Fibroblast of upper back skin (primary cell): ENCODE results near the gene TTC21A.
A peak's percentile ranks its signal among the peaks of the same experiment; 100 is the strongest.
"Not testable (repeated sequence)": the region's sequence is repeated elsewhere in the genome, so short reads cannot be mapped to it uniquely, and the experiment has no call there.

Experiments
- DNase-seq: peaks from one replicate; pipeline ENCODE4 v3.0.0-alpha.2; 2013

The TTC21A gene

DNA sequence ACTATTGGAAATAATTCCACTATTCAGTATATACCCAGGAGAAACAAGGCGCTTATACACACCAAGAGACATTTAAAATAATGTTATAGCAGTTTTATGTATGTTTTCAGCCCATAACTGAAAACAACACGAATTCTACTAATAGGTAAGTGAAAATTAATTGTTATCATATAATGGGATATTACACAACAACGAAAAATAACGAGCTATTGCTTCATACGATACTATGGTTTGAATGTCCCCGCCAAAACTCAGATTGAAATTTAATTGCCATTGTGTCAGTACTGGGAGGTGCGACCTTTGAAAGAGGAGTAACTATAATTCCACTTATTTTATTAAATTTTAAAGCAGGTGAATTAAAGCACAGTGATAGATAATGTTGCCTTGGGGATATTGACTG, 49.9 kb downstream of the TTC21A start:
- DNase-seq = no peak

DNA sequence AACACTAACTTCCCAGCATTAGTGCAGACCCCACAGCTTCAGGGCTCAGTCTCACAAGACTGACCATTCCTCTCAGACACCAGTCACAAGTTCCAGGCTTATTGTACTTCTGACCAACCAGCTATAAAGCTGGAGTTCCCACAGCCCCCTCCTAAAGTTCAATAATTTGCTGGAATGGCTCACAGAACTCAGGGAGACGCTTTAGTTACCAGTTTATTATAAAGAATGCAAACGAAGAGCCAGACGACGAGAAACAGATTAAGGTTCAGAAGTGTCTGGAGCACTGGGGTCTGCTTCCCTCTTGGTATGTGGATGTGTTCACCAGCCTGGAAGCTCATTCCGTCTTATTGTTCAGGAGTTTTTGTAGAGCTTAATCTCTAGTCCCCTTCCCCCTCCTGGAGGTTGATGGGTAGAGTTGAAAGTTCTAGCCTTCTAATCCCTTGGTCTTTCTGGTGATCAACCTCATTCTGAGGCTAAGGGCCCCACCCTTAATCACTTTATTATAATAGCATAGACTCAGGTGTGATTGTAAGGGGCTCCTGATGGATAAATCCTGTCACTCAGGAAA, 50.8 kb downstream of the TTC21A start:
- DNase-seq = no peak

DNA sequence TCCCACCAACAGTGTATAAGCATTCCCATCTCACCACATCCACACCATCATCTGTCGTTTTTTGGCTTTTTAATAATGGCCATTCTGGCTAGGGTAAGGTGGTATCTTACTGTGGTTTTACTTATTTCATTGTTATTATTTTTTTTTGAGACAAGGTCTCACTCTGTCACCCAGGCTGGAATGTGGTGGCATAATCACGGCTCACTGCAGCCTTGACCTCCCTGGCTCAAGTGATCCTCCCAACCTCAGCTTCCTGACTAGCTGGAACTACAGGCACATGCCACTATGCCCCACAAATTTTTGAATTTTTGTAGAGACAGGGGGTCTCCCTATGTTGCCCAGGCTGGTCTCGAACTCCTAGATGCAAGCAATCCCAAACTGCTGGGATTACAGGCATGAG, 56.9 kb downstream of the TTC21A start:
- no peak for DNase-seq

DNA sequence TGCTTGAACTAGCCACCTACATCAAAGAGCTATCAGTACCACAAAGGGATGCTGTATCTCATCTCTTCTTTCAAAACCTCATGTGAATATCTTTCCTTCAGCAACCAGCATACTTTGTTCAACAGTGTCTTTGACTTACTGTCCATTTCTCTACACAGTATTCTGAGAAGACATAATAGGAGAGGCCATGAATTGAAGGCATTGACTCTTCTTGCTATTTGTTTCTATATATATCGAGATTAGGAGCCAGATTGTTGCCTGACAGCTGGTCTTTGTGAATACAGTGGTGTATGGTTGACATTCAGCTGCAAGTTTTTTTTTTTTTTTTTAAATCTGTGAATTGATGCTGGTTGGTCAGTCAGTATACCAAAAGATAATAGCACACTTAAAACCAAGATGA, 58.0 kb downstream of the TTC21A start:
- DNase-seq = no peak

DNA sequence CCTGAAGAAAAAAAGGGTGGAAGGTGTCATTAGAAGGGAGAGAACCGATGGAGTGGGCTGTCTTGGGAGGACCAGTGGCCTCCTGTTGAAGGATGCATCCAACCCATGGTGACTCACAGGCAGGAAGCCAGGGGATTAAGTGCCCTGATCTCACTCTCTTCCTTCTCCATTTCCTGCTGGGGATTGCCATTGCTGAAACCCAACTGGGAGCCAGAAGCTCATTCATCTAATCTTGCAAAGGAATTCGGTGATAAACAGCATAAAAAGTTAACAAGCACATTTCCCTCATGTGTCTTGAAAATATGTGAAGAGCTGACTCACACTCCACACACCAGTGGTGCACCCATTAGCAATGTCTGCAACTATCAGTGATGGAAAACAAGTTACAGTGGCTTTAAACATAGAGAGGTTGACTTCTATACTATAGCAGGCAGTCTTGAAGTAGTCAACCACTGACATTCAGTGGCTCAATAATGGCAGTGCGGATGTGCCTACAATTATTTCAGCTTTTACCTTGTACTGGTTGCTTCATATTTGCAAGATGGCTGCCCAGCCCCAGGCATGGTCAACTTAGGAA, 58.7 kb downstream of the TTC21A start:
- peak; percentile 98 for DNase-seq

DNA sequence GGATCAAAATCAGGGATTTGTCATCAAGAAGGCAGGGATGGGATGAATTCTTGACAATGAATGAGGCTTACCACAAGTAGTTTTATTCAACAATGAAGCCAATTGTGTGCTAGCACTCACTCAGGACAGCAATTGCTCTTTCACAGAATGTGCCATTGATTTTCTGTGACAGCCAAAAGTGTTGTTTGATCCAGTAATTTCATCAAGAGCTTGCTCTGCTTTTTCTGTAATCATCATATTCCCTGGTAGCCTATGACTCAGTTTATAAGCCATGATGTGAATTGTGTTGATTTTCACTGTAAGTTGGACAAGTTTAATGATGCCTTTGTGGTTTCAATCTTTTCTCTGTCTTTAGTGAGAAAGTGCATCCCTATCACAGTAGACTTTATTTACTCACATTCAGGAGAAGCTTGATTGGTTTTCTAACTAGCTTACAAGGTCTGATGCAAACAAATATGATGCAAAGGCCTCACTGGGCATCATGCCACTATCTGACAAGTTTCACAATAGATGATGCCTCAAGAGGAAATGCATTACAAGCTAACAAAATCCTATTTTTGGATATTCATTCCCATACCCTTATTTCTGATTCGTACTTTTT, 59.6 kb downstream of the TTC21A start:
- DNase-seq = peak; percentile 90

DNA sequence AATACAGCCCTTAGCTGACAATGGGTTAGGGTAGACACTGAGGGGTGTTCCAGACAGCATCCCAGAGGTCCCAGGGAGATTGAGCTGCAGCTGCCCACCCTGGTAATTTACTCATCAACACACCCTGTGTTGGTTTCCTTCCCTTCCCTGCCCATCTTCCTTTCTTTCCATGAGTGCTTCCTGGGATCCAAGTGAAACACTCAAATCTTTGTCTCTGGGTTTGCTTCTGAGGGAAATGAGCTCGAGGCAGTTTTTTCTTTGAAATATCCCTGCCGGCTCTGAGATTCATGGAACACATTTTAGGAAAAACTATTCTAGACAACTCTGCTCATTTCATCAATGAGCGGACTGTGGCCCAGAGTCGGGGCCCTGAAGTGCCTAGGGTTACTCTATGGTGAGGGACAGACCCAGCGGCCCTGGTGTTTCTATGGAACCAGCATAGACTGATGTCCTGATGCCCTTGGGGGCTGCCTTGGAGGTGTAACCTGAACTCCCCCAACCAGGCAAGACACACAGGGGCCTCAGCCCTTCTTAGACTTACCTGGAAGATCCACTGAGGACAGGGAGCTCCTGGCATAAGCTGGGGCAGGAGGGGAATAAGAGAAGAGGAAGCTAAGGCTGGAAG, 60.8 kb downstream of the TTC21A start:
- no peak for DNase-seq

DNA sequence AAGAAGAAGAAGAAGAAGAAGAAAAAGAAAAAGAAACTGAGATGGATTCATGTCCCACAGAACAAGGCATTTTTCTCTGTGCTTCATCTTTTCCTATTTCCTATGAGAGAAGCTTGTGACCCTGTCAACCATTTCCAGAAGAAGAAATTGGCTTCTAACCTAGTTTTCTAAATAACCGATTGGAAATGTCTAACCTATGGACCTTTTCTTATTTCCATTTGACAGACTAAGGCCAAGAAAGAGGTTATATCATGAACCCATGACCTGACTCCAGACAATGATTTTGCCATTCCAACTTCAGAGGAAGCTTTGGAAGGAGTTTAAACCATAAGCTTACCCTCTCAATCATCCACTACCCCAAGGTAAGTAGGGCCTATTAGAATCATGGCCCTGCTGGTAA, 62.2 kb downstream of the TTC21A start:
- no peak for DNase-seq

DNA sequence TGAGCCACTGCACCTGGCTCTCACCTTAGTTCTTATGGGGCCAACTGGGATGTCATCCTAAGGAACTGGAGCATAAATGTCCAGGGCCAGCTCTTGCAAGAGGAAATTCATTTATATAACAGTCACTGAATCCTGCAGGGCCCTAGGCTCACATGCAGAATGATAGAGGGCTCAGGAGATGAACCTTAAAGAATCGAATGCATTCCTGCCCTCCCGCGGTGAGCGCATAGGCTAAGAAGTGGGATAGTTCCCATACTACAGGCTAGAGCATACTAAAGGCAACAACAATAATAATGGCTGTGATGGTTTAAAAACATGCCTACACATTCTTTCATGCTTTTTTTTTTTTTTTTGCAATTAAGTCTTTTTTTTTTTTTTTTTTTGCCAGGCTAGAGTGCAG, 63.0 kb downstream of the TTC21A start:
- no peak for DNase-seq

DNA sequence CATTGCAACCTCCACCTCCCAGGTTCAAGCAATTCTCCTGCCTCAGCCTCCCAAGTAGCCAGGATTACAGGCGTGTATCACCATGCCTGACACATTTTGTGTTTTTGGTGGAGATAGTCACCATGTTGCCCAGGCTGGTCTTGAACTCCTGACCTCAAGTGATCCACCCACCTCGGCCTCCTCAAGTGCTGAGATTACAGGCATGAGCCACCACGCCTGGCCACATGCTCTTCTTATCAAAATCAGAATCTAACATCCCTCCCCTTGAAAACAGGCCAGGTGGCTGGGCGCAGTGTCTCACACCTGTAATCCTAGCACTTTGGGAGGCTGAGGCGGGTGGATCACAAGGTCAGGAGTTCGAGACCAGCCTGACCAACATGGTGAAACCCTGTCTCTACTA, 63.4 kb downstream of the TTC21A start:
- not testable (repeated sequence) for DNase-seq

DNA sequence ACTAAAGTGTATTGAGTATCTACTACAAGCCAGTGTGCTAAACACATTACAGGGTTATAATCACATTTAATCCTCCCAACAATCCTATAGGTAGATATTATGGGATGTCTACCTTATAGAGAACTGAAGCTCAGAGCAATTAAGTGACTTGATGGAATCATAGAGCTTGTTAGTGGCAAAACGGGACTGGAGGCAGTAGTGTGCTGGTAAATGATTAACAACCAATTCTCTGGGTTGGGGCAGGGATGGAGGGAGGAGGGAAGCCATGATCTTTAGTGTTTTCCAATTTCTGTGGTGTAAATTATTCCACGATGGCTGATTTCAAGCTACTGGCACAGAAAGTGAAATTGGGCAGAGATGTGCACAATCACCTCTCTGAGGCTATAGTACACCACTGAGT, 64.4 kb downstream of the TTC21A start:
- DNase-seq = no peak

DNA sequence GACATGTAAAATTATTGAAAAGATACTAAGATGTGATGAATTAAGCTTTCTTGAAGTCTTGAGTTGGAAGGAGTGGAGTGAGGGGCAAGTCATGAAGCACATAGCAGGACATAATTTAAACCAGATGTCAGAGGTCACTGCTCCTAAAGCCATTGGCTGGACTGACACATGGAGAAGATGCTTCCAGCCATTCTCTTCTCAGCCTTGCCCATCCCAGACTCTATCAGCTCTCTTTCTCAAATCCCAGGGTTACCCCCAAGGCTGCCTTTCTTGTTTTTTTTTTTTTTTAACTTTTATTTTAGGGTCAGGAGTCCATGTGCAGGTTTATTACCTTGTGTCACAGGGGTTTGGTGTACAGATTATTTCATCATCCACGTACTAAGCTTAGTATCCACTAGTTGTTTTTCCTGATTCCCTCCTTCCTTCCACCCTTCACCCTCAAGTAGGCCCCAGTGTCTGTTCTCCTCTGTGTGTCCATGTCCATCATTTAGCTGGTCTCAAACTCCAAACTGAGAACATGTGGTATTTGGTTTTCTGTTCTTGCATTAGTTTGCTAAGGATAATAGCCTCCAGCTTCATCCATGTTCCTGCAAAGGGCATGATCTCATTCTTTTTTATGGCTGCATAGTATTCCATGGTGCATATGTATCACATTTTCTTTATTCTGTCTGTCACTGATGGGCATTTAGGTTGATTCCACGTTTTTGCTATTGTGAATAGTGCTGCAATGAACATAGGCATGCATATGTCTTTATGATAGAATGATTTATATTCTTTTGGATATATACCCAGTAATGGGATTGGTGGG, 66.0 kb downstream of the TTC21A start:
- DNase-seq = peak; percentile 31

DNA sequence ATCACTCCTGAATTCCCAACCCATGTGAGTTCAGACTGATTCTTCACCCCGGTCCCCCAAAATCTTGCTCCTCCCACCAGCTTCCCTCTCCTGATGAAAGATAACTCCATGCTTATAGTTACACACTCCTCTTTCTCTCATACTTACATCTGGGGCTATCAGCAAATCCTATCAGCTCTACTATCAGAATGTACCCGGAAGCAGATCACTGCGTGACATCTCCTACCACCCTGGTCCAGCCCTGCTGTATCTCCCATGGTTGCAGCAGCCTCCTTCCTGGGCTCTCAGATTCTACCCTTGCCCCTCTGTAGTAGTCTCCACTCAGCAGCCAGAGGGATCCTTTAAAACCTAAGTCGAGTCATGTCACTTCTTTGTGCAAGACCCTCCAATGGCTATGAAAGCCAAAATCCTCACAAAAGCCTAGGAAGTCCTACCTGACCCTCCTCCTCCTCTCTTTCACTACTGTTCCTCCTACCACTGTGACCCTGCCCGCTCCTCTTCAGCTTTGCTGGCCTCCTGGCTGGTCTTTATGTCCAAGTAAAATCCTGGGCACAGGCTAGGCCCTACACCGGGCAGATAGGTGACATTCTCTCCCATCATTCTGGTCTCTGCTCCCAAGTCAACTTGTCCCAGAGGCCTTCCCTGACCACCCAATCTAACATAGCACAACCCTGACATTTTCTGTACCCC, 68.7 kb downstream of the TTC21A start:
- DNase-seq = no peak

DNA sequence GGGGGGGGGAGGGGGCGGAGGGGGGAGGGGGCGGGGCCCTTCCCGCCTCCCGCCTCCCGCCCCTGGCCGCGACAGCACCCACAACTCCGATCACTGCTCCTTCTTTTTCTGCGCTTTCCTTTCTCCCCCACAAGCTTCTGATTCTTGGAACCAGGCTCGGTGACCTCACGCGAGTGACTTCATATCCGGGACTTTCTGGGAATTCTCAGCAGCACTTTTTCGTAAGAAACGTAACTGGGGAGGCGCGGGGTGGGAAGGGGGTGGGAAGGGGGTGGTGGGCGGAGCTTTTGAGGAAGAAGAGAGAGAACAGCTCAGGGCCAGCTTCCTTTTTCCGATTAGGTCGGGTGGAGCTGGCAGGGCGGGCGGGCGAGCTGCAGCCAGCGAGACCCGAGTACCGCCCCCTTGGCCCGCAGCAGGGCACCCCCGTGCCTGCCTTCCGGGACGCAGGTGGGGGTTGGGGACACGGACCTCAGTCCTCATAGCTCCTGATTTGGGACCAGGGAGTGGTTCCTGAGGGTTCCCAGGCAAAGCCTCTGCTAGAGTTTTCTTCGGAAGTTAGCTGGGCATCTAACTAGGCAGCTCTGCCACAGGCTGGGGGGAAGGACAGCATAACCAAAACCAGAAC, 70.3 kb downstream of the TTC21A start:
- DNase-seq = peak; percentile 96

DNA sequence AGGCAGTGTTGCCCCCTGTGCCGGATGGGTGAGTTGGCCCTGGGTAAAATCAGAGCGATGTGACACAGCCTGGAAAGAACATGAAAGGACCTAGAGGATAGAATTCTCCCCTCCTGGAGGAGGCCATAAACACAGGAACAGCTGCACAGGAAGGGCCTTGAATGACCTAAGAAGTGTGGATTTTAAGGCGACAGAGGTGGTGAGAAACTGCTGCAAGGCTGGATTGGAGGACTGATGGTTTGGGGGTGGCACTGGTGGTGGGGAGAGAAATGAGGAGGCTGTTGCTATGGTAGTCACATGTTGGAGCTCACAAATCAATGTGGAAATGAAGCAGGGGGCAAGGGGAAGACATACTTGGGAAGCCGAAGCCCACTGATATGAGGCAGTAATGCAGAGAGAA, 71.1 kb downstream of the TTC21A start:
- peak; percentile 39 for DNase-seq

DNA sequence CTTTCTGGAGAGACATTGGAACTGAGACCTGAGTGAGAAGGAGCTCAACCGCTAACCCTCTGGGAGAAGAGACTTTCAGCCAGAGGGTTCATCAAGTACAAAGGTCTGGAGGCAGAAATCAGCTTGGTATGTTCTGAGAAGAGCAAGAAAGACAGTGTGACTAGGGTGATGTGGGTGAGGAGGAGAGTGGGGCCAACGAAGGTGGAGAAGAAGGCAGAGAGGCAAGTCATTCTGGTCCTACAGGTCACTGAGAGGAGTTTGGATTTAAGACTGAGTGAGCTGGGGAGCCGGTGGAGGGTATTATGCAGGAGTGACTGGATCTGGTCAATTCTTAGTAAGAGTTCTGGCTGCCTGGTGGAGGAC, 72.7 kb downstream of the TTC21A start:
- DNase-seq = no peak

DNA sequence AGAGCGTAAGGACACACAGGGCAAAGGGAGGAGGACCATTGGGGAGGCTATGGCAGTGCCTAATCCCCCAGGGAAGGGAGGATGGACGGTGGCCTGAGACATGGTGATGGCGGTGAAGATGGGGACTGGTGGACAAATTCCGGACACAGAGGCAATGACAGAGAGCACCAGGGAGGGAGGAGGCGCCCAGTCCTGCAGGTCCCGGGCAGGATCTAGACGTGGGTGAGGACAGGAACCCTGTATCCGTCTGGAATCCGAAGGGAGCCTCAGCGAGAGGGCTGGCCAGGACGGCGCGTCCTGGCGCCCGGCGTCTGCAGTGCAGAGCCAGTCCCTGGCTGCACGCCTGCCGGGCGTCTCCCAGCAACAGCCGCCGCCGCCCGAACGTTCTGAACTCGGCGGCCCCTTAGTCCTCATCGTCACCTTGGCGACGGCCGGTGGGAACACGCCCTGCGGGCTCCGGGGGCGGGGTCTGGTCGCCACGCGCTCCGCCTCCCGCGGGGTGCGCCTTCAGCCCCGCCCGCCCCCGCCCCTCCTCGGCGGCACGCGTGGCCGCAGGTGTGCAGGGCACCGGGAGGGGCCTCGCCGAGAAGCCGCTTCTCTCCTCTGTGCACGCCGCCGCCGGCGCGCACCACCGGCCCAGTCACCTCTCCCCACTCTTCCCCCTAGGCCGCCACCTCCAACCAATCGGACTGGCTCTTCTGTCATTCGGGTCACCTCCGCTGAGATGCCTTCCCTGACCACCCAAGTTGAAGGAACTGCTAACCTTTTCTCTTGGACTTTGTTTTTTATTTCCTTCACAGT, 73.3 kb downstream of the TTC21A start:
- peak; percentile 73 for DNase-seq

DNA sequence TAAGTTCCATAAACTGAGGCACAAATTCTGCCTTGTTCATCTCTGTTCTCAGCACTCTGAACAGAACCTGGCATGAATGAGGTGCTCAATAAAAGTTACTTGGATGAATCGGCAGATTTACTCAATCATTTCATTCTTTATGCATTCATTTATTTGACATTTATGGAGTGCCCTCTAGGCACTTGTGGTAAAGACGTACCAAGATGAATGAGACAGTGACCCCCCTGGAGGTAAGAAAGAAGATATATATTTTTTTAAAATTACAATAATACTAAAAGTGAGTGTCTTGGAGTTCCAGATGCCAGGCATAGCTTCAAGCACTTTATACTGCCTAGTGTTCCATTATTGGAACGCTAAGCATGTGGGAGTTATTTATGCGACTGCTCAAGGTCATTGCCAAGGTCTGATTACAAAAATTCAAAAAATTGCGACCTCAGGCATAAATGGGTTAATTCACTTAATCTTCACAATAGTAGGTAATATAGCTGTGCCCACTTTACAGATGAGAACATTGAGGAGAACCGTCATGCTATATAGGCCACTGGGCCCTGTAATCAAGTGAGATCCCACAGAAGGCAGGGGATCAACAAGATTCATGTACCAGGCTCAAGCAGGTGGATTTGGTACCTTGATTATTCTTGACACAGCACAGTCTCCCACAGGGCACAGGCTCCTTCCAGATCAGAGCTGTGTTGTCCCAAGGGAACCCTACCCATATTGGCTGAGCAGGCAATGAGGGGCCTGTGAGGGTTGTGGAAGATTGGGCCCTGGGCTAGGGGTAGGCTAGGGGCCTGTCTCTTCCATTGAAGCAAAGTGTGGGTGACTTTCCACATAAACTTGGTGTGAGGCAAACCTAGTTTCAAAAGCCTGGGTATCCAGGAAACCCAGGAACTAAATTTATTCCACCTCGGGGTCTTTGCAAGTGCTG, 74.2 kb downstream of the TTC21A start:
- no peak for DNase-seq

DNA sequence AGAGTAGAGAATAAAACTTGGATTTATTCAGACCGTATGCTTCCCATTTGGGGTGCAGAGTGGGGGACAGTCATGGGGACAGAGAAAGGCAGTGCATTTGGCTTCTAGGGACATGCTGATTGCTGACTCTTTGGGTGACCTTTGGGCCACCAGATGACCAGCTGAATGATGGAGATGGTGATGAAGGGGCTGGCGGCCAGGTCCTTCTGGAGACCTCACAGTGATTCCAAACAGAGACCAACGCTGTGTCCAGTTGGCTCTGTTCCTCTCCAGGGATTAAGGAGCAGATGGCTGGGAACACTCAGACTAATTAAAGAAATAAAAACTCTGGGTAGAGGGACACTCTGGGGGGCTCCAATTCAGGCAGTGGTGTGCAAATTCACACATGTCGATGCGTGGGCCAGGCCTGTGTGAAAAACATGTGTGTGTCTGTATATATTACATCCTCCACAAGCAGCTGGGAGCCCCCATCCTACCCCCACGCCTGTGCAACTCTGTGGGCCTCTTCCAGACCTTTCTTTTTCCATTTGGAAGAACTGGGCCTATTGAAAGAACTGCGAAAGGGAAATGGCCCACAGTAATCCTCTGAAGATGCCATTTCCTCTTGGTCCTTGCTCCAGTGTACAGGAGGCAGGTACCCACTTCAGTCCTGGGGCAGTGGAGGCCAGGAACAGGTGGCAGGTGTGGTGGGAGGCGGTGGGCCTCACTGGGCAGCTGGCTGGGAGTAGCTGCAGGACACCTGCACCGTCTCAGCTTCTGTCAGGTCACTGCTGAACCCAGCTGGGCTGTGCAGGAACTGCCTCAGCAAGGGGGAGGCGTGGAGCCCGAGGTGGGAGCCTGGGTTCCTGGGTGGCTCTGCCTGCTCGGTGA, 76.0 kb downstream of the TTC21A start:
- DNase-seq = no peak
